HepG2 (cell line): ENCODE measurements around the gene ALOX5. TPM values are rescaled to one million over a fixed set of nuclear protein-coding genes. Genes with fewer than 3 reads are reported as not detected.

ENCODE experiments used
- ATAC-seq: fragments of 200-7000 bp; cut with Tn5 transposase; 3 replicates; pipeline ENCODE4 v1.9.1; 2020; ENCODE audit warnings: mild to moderate bottlenecking, moderate library complexity
- BruUV-seq: library from RNA; stranded (reverse); fragments of 400-500 nt; replicated peaks from 2 replicates; lab custom pipeline; 2021; lab: Mats Ljungman, UMichigan
- CTCF ChIA-PET: fragments of 300-600 bp; formaldehyde crosslinking; extraction: SDS; loops from one replicate; lab custom pipeline; 2021; ENCODE audit warnings: low total read pairs, inconsistent platforms, low intra/inter-chr PET ratio; lab: Yijun Ruan, JAX
- POLR2A ChIA-PET: fragments of 350-600 bp; sonication (Branson Sonifier 250); formaldehyde crosslinking; loops from one replicate; lab custom pipeline; 2020; ENCODE audit warnings: antibody characterized with exemption, inconsistent platforms; lab: Yijun Ruan, JAX
- DNase-seq: peaks from one replicate; pipeline ENCODE4 v3.0.0-alpha.2; 2015; ENCODE audit warnings: low spot score
- FAIRE-seq: peaks from 3 replicates; lab custom pipeline; 2011; peaks lifted over from hg19 to GRCh38; lab: Jason Lieb, UNC
- H2AFZ ChIP-seq: one replicate; pipeline ENCODE4 v1.6.1; 2011; ENCODE audit warnings: low read length, inconsistent platforms
- H3K27ac ChIP-seq: fragments of 300-600 bp; 3 replicates; pipeline ENCODE4 v1.8.0; 2011; ENCODE audit warnings: mixed run types, mild to moderate bottlenecking, mixed read lengths, low read length, inconsistent platforms; ENCODE audit not compliant: insufficient read depth; ENCODE audit errors: extremely low read length
- H3K27me3 ChIP-seq, 2 experiments: fragments of 200-600 bp in 1 of 2; 2 replicates in 1 of 2; 3 replicates in 1 of 2; pipeline versions ENCODE4 v1.6.0 to v1.8.0; 2011; ENCODE audit warnings: low read length in 2 of 2, mild to moderate bottlenecking in 2 of 2, moderate library complexity in 2 of 2, inconsistent platforms in 1 of 2; ENCODE audit not compliant: insufficient read depth in 2 of 2, control insufficient read depth in 1 of 2
- H3K36me3 ChIP-seq, 2 experiments: fragments of 200-600 bp in 1 of 2; replicated peaks in 1 of 2; 2 replicates in 1 of 2; 3 replicates in 1 of 2; pipeline versions ENCODE4 v1.5.1 to v1.8.0; 2011; ENCODE audit warnings: low read length in 2 of 2, inconsistent platforms in 1 of 2; ENCODE audit not compliant: insufficient read depth in 2 of 2, control insufficient read depth in 1 of 2
- H3K4me1 ChIP-seq: 2 replicates; pipeline ENCODE4 v1.5.1; 2012; ENCODE audit warnings: low read length, inconsistent platforms; ENCODE audit not compliant: insufficient read depth
- H3K4me2 ChIP-seq: 2 replicates; pipeline ENCODE4 v1.6.0; 2011; ENCODE audit warnings: low read depth, low read length, inconsistent platforms
- H3K4me3 ChIP-seq, 3 experiments: fragments of 200-600 bp in 1 of 3; sonication (generic), shearing (Covaris generic) in 1 of 3; replicated peaks in 1 of 3; 2 replicates each; pipeline ENCODE4 v1.5.1; 2011 to 2016; ENCODE audit warnings: low read length in 3 of 3, inconsistent platforms in 2 of 3, low read depth in 2 of 3, mild to moderate bottlenecking in 2 of 3, control low read depth in 1 of 3, mixed read lengths in 1 of 3; ENCODE audit not compliant: insufficient read depth in 1 of 3
- H3K79me2 ChIP-seq: one replicate; pipeline ENCODE4 v1.6.1; 2011; ENCODE audit warnings: low read length, inconsistent platforms; ENCODE audit not compliant: insufficient read depth
- H3K9ac ChIP-seq: 2 replicates; pipeline ENCODE4 v1.6.0; 2011; ENCODE audit warnings: mild to moderate bottlenecking, low read depth, low read length, inconsistent platforms; ENCODE audit not compliant: insufficient read depth
- H3K9me3 ChIP-seq: 2 replicates; pipeline ENCODE4 v1.5.1; 2012; ENCODE audit warnings: mild to moderate bottlenecking, low read length
- H4K20me1 ChIP-seq: 2 replicates; pipeline ENCODE4 v1.6.0; 2011; ENCODE audit warnings: inconsistent platforms, mild to moderate bottlenecking, low read length, moderate library complexity; ENCODE audit not compliant: insufficient read depth
- ERF ChIP-seq: IDR thresholded peaks from 2 replicates; pipeline ENCODE4 v1.6.1; 2018; ENCODE audit warnings: missing biosample characterization, missing genetic modification reagents
- FOSL2 ChIP-seq: sonication (generic); formaldehyde crosslinking; IDR thresholded peaks from 2 replicates; pipeline ENCODE4 v1.4.0; 2020; ENCODE audit warnings: missing genetic modification reagents
- KAT8 ChIP-seq: IDR thresholded peaks from 2 replicates; pipeline ENCODE4 v1.6.1; 2016; ENCODE audit warnings: missing genetic modification reagents, missing compliant biosample characterization
- KDM4B ChIP-seq: sonication (generic); formaldehyde crosslinking; IDR thresholded peaks from 2 replicates; pipeline ENCODE4 v1.4.0; 2020; ENCODE audit warnings: missing genetic modification reagents
- PAWR ChIP-seq: sonication (generic); formaldehyde crosslinking; IDR thresholded peaks from 2 replicates; pipeline ENCODE4 v1.4.0; 2020; ENCODE audit warnings: missing genetic modification reagents, mild to moderate bottlenecking, borderline replicate concordance
- POLR2AphosphoS5 ChIP-seq: IDR thresholded peaks from 2 replicates; pipeline ENCODE4 v1.6.1; 2012; ENCODE audit warnings: low read depth, low read length
- SCMH1 ChIP-seq: sonication (generic); formaldehyde crosslinking; IDR thresholded peaks from 2 replicates; pipeline ENCODE4 v1.9.0; 2021; ENCODE audit warnings: missing genetic modification reagents, mild to moderate bottlenecking, borderline replicate concordance
- SMYD3 ChIP-seq: sonication (generic); formaldehyde crosslinking; IDR thresholded peaks from 2 replicates; pipeline ENCODE4 v1.8.1; 2023; ENCODE audit warnings: mild to moderate bottlenecking, missing genetic modification reagents
- TARDBP ChIP-seq: sonication (generic); formaldehyde crosslinking; IDR thresholded peaks from 2 replicates; pipeline ENCODE4 v1.8.0; 2022; ENCODE audit warnings: mild to moderate bottlenecking, missing genetic modification reagents
- TFDP1 ChIP-seq: IDR thresholded peaks from 2 replicates; pipeline ENCODE4 v1.6.1; 2016; ENCODE audit warnings: missing compliant biosample characterization, missing genetic modification reagents, borderline replicate concordance
- THAP8 ChIP-seq: sonication (generic); formaldehyde crosslinking; IDR thresholded peaks from 2 replicates; pipeline ENCODE4 v1.5.1; 2020; ENCODE audit warnings: missing genetic modification reagents, mild to moderate bottlenecking, borderline replicate concordance
- UBTF ChIP-seq: sonication (generic); formaldehyde crosslinking; IDR thresholded peaks from 2 replicates; pipeline ENCODE4 v1.4.0; 2020; ENCODE audit warnings: mild to moderate bottlenecking, missing genetic modification reagents
- ZNF451 ChIP-seq: sonication (generic); formaldehyde crosslinking; IDR thresholded peaks from 2 replicates; pipeline ENCODE4 v1.5.0; 2020; ENCODE audit warnings: mild to moderate bottlenecking, missing genetic modification reagents
- ZNF781 ChIP-seq: sonication (generic); formaldehyde crosslinking; IDR thresholded peaks from 2 replicates; pipeline ENCODE4 v1.5.1; 2020; ENCODE audit warnings: borderline replicate concordance, mild to moderate bottlenecking, missing genetic modification reagents; ENCODE audit errors: not compliant biosample characterization
- WGBS: methylation state at CpG from one replicate; pipeline ENCODE4 v1.1.6; 2017; ENCODE audit warnings: low lambda C conversion rate; 5-methylcytosine and 5-hydroxymethylcytosine counted together
- in situ Hi-C: cut with HindIII; loops from 2 replicates; pipeline ENCODE4 v1.10.0; 2017; ENCODE audit warnings: low pct_unique_long_range_greater_than_20kb; ENCODE audit not compliant: extremely low pct_ligation_motif_present
- intact Hi-C: fragments of 100-400 bp; cut with micrococcal nuclease; formaldehyde crosslinking; loops from one replicate; pipeline ENCODE4 v1.10.0; 2022; ENCODE audit not compliant: unreplicated experiment
- polyA plus RNA-seq, 8 experiments: library from polyadenylated mRNA; depleted of rRNA in 3 of 8; stranded (reverse) in 7 of 8; unstranded in 1 of 8; fragments of >200 nt; fragmentation: Illumina TruSeq in 4 of 8; extraction: Trizol in 4 of 8; gene quantifications; 2 replicates each; pipeline versions ENCODE4 v1.2.1 to v1.2.3, GENCODE V29; 2011 to 2016; ENCODE audit warnings: low read depth in 4 of 8, missing spikeins in 1 of 8, mixed read lengths in 1 of 8; ENCODE audit not compliant: insufficient read depth in 1 of 8
- total RNA-seq, 5 experiments: library from RNA; depleted of rRNA; stranded (reverse); fragments of >200 nt; fragmentation: Illumina TruSeq; extraction: Trizol; gene quantifications; 2 replicates each; pipeline ENCODE4 v1.2.3, GENCODE V29; 2016; ENCODE audit warnings: low read depth in 1 of 5
- TF ChIP-seq, protein P1 (sequence below): sonication (generic); formaldehyde crosslinking; IDR thresholded peaks from 2 replicates; pipeline ENCODE4 v1.5.0; 2020; ENCODE audit warnings: missing genetic modification reagents, mild to moderate bottlenecking, borderline replicate concordance
- TF ChIP-seq, protein P2 (sequence below): sonication (generic); formaldehyde crosslinking; IDR thresholded peaks from 2 replicates; pipeline ENCODE4 v1.4.0; 2020; ENCODE audit warnings: mild to moderate bottlenecking, missing genetic modification reagents

Gene ALOX5
- total and polyA plus RNA-seq, 2 of the 13 experiments (the other 11 are each of a cell fraction or from before 2014, with no cell fraction given), result 0.04 TPM; not detected in 1

GRCh38 chr10:45488365-45488764, 114.3 kb downstream of the ALOX5 start:
- no TSS peak for BruUV-seq
- no peak overlapping the region for H3K27ac ChIP-seq
- no peak overlapping the region for H3K4me3 ChIP-seq
- H4K20me1 ChIP-seq, result no peaks in the 10 kb centered on the region
- no peak overlapping the region for H3K4me2 ChIP-seq
- TF ChIP-seq, protein P1, sequence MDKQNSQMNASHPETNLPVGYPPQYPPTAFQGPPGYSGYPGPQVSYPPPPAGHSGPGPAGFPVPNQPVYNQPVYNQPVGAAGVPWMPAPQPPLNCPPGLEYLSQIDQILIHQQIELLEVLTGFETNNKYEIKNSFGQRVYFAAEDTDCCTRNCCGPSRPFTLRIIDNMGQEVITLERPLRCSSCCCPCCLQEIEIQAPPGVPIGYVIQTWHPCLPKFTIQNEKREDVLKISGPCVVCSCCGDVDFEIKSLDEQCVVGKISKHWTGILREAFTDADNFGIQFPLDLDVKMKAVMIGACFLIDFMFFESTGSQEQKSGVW (CRISPR knock-in tag), result no peak
- no peak for TF ChIP-seq KAT8 (CRISPR knock-in tag)
- TF ChIP-seq ERF, result no peak
- no peak for TF ChIP-seq SCMH1 (CRISPR knock-in tag)
- no peak for TF ChIP-seq PAWR (CRISPR knock-in tag)
- no peak for TF ChIP-seq ZNF781
- TF ChIP-seq, protein P2, sequence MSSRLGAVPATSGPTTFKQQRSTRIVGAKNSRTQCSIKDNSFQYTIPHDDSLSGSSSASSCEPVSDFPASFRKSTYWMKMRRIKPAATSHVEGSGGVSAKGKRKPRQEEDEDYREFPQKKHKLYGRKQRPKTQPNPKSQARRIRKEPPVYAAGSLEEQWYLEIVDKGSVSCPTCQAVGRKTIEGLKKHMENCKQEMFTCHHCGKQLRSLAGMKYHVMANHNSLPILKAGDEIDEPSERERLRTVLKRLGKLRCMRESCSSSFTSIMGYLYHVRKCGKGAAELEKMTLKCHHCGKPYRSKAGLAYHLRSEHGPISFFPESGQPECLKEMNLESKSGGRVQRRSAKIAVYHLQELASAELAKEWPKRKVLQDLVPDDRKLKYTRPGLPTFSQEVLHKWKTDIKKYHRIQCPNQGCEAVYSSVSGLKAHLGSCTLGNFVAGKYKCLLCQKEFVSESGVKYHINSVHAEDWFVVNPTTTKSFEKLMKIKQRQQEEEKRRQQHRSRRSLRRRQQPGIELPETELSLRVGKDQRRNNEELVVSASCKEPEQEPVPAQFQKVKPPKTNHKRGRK, result no peak
- no peak for TF ChIP-seq UBTF (CRISPR knock-in tag)
- no peak for TF ChIP-seq TARDBP
- no peak for TF ChIP-seq TFDP1
- TF ChIP-seq ZNF451 (CRISPR knock-in tag), result no peak
- TF ChIP-seq FOSL2 (CRISPR knock-in tag), result no peak
- TF ChIP-seq SMYD3 (CRISPR knock-in tag), result no peak
- TF ChIP-seq POLR2AphosphoS5, result no peak
- TF ChIP-seq KDM4B, result no peak
- TF ChIP-seq THAP8 (CRISPR knock-in tag), result no peak
- ATAC-seq (no peak), FAIRE-seq (no peak), DNase-seq (no peak)
- CTCF ChIA-PET, result no interaction called here
- WGBS, result 95% methylated on average over 9 of the region's 10 CpGs
- no peak overlapping the region for H2AFZ ChIP-seq
- H3K4me1 ChIP-seq, result no peaks in the 10 kb centered on the region
- H3K9ac ChIP-seq, result no peak overlapping the region
- in situ Hi-C loops (no loop called here), intact Hi-C loops (no loop called here)
- H3K79me2 ChIP-seq, result no peaks in the 10 kb centered on the region
- POLR2A ChIA-PET, result no interaction called here
- no peaks in the 10 kb centered on the region for H3K27me3 ChIP-seq
- H3K36me3 ChIP-seq, result peaks cover 4 to 11% of the 10 kb centered on the region in 2 experiments; a peak in 3 of 5 replicates
- H3K9me3 ChIP-seq, result no peaks in the 10 kb centered on the region
